Cardiac fibroblast (primary cell): ENCODE measurements around the gene SCUBE1.
A peak's percentile ranks its signal among the peaks of the same experiment; 100 is the strongest.

Experiments
- DNase-seq, 2 donors: peaks; one replicate each; pipeline versions ENCODE4 v3.0.0 to v3.0.0-alpha.2; 2010; ENCODE audit warnings: low read depth in 2 of 2
- H3K4me3 ChIP-seq, 2 donors: replicated peaks in 1 of 2; 1 replicate in 1 of 2; 2 replicates in 1 of 2; pipeline ENCODE4 v1.5.1; 2011; ENCODE audit warnings: low read depth in 2 of 2, low read length in 2 of 2, mild to moderate bottlenecking in 2 of 2, moderate library complexity in 1 of 2
- CTCF ChIP-seq: IDR thresholded peaks from one replicate; pipeline ENCODE4 v1.5.1; 2011; ENCODE audit warnings: low read depth, mild to moderate bottlenecking, low read length, inconsistent platforms

SCUBE1 gene

GRCh38 chr22:43267981-43268660, 75.1 kb downstream of the SCUBE1 start:
- no peak for DNase-seq
- no peak overlapping the region for H3K4me3 ChIP-seq
- TF ChIP-seq CTCF, result no peak

GRCh38 chr22:43267332-43267980, 75.7 kb downstream of the SCUBE1 start:
- DNase-seq, result no peak
- TF ChIP-seq CTCF, result no peak
- no peak overlapping the region for H3K4me3 ChIP-seq

- DNase-seq, result no peak
- no peak for TF ChIP-seq CTCF
These were observed 77.1 kb downstream of the SCUBE1 start for GRCh38 chr22:43266076-43266475.

GRCh38 chr22:43263645-43264514, 79.3 kb downstream of the SCUBE1 start:
- no peak for TF ChIP-seq CTCF
- DNase-seq, result peak; percentile 74 to 88
- H3K4me3 ChIP-seq, result no peak overlapping the region

More at GRCh38 chr22:43266076-43266475, 77.1 kb downstream of the SCUBE1 start:
- no peak overlapping the region for H3K4me3 ChIP-seq

GRCh38 chr22:43262990-43263644, 80.1 kb downstream of the SCUBE1 start:
- no peak for TF ChIP-seq CTCF
- peak in 1 of 2 donors; percentile 37 for DNase-seq
- H3K4me3 ChIP-seq, result no peak overlapping the region
